Right lobe of liver (tissue), 6 donors: Measurements from ENCODE around the gene TFG. TPM values are rescaled to one million over a fixed set of nuclear protein-coding genes. Genes with fewer than 3 reads are reported as not detected.

Experiments used
- ATAC-seq, 4 donors: fragments of 200-7000 bp; cut with Tn5 transposase; one replicate each; pipeline ENCODE4 v1.9.1; 2020; ENCODE audit warnings: mild to moderate bottlenecking in 4 of 4, moderate library complexity in 4 of 4
- DNase-seq, 3 donors: peaks; one replicate each; pipeline ENCODE4 v3.0.0-alpha.2; 2020
- H3K27ac ChIP-seq, 3 donors: fragments of 200-600 bp; one replicate each; pipeline ENCODE4 v1.8.0; 2022
- H3K27me3 ChIP-seq, 2 donors: fragments of 200-600 bp; one replicate each; pipeline ENCODE4 v1.8.0; 2022
- H3K36me3 ChIP-seq, 4 donors: fragments of 200-600 bp; sonication (generic) in 1 of 4; one replicate each; pipeline versions ENCODE4 v1.5.1 to v1.8.0; 2017 to 2022; ENCODE audit warnings: control low read depth in 1 of 4
- H3K4me1 ChIP-seq, 4 donors: fragments of 200-600 bp; sonication (generic) in 1 of 4; one replicate each; pipeline versions ENCODE4 v1.5.1 to v1.8.0; 2017 to 2022; ENCODE audit warnings: control low read depth in 1 of 4
- H3K4me3 ChIP-seq, 3 donors: fragments of 200-600 bp; one replicate each; pipeline ENCODE4 v1.8.0; 2022
- H3K9me3 ChIP-seq, 4 donors: fragments of 200-600 bp; sonication (generic) in 1 of 4; one replicate each; pipeline versions ENCODE4 v1.5.1 to v1.8.0; 2017 to 2022; ENCODE audit warnings: control low read depth in 1 of 4
- POLR2A ChIP-seq: fragments of 450-650 bp; IDR thresholded peaks from one replicate; pipeline ENCODE4 v1.6.1; 2017; ENCODE audit warnings: antibody characterized with exemption, mild to moderate bottlenecking
- WGBS: methylation state at CpG from one replicate; pipeline ENCODE4 v1.1.6; 2018; ENCODE audit warnings: low coverage, low lambda C conversion rate; ENCODE audit not compliant: insufficient coverage; ENCODE audit errors: missing lambda C conversion rate; 5-methylcytosine and 5-hydroxymethylcytosine counted together
- intact Hi-C, 2 donors: fragments of 100-400 bp; cut with DNase I; formaldehyde crosslinking; loops; one replicate each; pipeline versions ENCODE4 v1.11.2 to v1.14.1; 2022
- total RNA-seq, 6 experiments: library from RNA; depleted of rRNA in 2 of 6; stranded (reverse); fragments of >200 nt in 2 of 6; fragmentation: NEBNext Ultra II Directional in 3 of 6; extraction: Animal tissue kit (Norgen Biotek cat#: 25700) in 3 of 6; gene quantifications; one replicate each; pipeline versions ENCODE4 v1.1.0 to v1.2.4, GENCODE V29; 2016 to 2023
- TF ChIP-seq, protein P1 (sequence below), 4 donors: fragments of 200-600 bp in 3 of 4; fragments of 450-650 bp in 1 of 4; IDR thresholded peaks; one replicate each; pipeline versions ENCODE4 v1.5.1 to v1.8.0; 2016 to 2022; ENCODE audit warnings: antibody characterized with exemption in 4 of 4, mild to moderate bottlenecking in 2 of 4
- donor health status: DM: no; HTN: yes; CAD: no.
- donor health status: DM: no; HTN: no; CAD: no.
- donor health status: DM: no; HTN: no; CAD: no.
- donor health status: DM: no; HTN: yes; CAD: no.
- donor health status: DM: no; HTN: yes; CAD: no.

The TFG gene
- total RNA-seq, 6 experiments from 2014 or later = 54.7 to 91.6 (median 71.5) TPM

DNA sequence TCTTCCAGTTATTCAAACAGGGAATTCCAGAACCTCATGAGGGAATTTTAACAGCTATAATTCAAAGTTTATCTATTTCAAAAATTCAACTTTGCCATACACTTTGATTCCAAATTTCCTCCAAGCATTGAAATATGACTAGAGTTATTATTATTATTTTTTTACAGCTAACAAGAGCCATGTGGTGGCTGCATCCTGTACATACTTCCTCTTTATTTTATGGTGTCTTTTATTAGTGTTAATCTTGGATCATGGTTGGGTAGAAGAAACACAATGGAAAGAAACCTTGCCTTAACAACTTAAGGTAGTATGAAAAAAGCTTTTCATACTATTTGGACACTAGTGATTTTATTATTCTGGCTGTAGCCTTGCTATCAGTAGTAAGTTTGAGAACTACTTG is 52.7 kb downstream of the TFG start:
- H3K27me3 ChIP-seq = no peaks in the 10 kb centered on the region
- H3K9me3 ChIP-seq = no peaks in the 10 kb centered on the region
- no peak overlapping the region for H3K27ac ChIP-seq
- peaks cover 0 to 18% (median 0%) of the 10 kb centered on the region in 4 donors for H3K4me1 ChIP-seq
- ATAC-seq = no peak
- intact Hi-C loops = no loop called here
- DNase-seq = no peak
- no peaks in the 10 kb centered on the region for H3K36me3 ChIP-seq
- TF ChIP-seq, protein P1, sequence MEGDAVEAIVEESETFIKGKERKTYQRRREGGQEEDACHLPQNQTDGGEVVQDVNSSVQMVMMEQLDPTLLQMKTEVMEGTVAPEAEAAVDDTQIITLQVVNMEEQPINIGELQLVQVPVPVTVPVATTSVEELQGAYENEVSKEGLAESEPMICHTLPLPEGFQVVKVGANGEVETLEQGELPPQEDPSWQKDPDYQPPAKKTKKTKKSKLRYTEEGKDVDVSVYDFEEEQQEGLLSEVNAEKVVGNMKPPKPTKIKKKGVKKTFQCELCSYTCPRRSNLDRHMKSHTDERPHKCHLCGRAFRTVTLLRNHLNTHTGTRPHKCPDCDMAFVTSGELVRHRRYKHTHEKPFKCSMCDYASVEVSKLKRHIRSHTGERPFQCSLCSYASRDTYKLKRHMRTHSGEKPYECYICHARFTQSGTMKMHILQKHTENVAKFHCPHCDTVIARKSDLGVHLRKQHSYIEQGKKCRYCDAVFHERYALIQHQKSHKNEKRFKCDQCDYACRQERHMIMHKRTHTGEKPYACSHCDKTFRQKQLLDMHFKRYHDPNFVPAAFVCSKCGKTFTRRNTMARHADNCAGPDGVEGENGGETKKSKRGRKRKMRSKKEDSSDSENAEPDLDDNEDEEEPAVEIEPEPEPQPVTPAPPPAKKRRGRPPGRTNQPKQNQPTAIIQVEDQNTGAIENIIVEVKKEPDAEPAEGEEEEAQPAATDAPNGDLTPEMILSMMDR (IDR thresholded peaks at IDR 0.05) = no peak
- TF ChIP-seq POLR2A = no peak
- H3K4me3 ChIP-seq = no peak overlapping the region

DNA sequence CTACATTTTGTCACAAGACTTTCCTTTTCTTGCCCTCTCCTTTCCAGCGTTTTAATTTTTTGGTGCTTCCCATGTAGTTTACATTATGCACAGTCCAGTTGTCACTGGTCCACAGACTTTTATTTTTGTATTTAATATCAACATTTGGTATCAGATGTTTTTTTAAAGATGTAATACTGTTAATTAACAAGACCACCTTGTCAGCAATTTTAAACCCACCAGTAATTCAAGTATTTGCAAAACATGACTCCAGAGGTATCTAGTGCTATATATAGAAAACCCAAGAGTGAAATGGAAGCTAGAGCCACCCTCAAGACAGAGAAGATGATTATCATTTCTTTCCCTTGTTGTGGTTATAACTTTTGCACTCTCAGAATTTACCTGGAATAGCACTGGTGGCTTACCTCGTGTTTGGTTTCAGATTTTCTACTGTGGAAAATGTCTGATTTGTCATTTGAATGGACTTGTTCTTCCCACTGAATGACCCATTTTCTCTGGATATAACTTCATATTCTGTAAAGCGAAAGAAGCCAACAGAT is 56.2 kb downstream of the TFG start:
- TF ChIP-seq, protein P1 (IDR thresholded peaks at IDR 0.05) = no peak
- no peak for TF ChIP-seq POLR2A
- no peak overlapping the region for H3K4me3 ChIP-seq
- 82% methylated on average over 3 of the region's 3 CpGs for WGBS
- H3K36me3 ChIP-seq = no peaks in the 10 kb centered on the region
- H3K27ac ChIP-seq = no peak overlapping the region
- ATAC-seq = no peak
- H3K9me3 ChIP-seq = no peaks in the 10 kb centered on the region
- DNase-seq = no peak
- no peaks in the 10 kb centered on the region for H3K27me3 ChIP-seq
- peaks cover 0 to 7% (median 0%) of the 10 kb centered on the region in 4 donors for H3K4me1 ChIP-seq
- intact Hi-C loops = no loop called here

DNA sequence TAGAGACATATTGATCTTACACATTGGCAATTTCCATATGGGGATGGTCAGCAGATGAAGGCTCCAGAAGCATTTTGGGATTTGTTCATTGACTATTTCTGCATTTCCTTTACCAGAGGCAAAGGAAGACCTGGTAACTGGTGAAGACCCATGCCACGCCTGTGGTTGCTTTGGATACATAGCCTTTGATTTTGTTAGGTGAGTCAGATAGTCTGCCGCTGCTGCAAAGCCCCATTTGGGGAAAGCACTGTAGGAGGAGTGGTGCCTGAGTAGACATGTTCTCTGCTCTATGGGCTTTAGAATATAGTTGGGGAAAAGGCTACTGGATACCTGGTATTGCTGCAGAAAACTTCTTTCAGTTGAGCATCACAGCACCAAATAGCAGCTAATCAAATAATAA is 56.8 kb downstream of the TFG start:
- no peaks in the 10 kb centered on the region for H3K9me3 ChIP-seq
- H3K36me3 ChIP-seq = no peaks in the 10 kb centered on the region
- DNase-seq (no peak), ATAC-seq (no peak)
- intact Hi-C loops = no loop called here
- H3K4me3 ChIP-seq = no peak overlapping the region
- TF ChIP-seq, protein P1 (IDR thresholded peaks at IDR 0.05) = no peak
- no peak for TF ChIP-seq POLR2A
- 58% methylated on average over 2 of the region's 2 CpGs for WGBS
- no peaks in the 10 kb centered on the region for H3K27me3 ChIP-seq
- H3K4me1 ChIP-seq = peaks cover 0 to 1% (median 0%) of the 10 kb centered on the region in 4 donors
- no peak overlapping the region for H3K27ac ChIP-seq

DNA sequence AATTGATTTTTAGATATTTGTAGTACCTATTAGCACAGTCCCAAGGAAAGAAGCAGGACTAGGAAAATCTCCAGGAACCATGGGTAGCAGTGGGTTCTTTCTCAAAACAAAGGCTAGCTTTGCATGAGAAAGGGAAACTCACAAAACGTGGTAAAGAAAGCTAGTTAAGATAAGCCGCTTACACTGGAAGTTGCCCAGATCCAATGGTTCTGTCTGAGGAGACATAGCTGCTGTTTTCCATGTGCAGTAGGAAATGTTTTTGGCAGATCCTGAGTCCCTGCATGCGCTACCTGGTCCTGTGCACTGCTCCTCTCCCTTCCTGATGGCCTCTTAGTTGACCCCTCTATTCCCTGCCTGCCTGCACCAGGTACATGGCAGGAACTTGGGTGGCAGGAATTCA is 60.4 kb downstream of the TFG start:
- DNase-seq (no peak), ATAC-seq (no peak)
- no peaks in the 10 kb centered on the region for H3K4me1 ChIP-seq
- no peak overlapping the region for H3K27ac ChIP-seq
- no peak overlapping the region for H3K4me3 ChIP-seq
- intact Hi-C loops = no loop called here
- 75% methylated on average over 2 of the region's 3 CpGs for WGBS
- TF ChIP-seq, protein P1 (IDR thresholded peaks at IDR 0.05) = no peak
- no peak for TF ChIP-seq POLR2A
- H3K9me3 ChIP-seq = no peaks in the 10 kb centered on the region
- no peaks in the 10 kb centered on the region for H3K36me3 ChIP-seq
- no peaks in the 10 kb centered on the region for H3K27me3 ChIP-seq

- no peaks in the 10 kb centered on the region for H3K9me3 ChIP-seq
- no peaks in the 10 kb centered on the region for H3K27me3 ChIP-seq
- H3K4me1 ChIP-seq = no peaks in the 10 kb centered on the region
- H3K4me3 ChIP-seq = no peak overlapping the region
- intact Hi-C loops = no loop called here
- ATAC-seq (no peak), DNase-seq (no peak)
- no peak for TF ChIP-seq POLR2A
- TF ChIP-seq, protein P1 (IDR thresholded peaks at IDR 0.05) = no peak
- H3K27ac ChIP-seq = no peak overlapping the region
- 92% methylated on average over 3 of the region's 3 CpGs for WGBS
- H3K36me3 ChIP-seq = no peaks in the 10 kb centered on the region
Observed at GRCh38 chr3:100775226-100775625, 65.9 kb downstream of the TFG start.
